Ishikawa (cell line): ENCODE results near the gene ADA.

Experiments
- CEBPB ChIP-seq: IDR thresholded peaks from 2 replicates; pipeline ENCODE4 v1.6.1; 2012
- CREB1 ChIP-seq: IDR thresholded peaks from 2 replicates; pipeline ENCODE4 v1.6.1; 2012; ENCODE audit warnings: low read depth
- EGR1 ChIP-seq: IDR thresholded peaks from 2 replicates; pipeline ENCODE4 v1.6.1; 2012
- EP300 ChIP-seq: IDR thresholded peaks from 2 replicates; pipeline ENCODE4 v1.6.1; 2012; ENCODE audit warnings: borderline replicate concordance
- FOXM1 ChIP-seq: IDR thresholded peaks from 2 replicates; pipeline ENCODE4 v1.6.1; 2012; ENCODE audit warnings: low read depth, borderline replicate concordance
- NFIC ChIP-seq: IDR thresholded peaks from 2 replicates; pipeline ENCODE4 v1.6.1; 2012
- RAD21 ChIP-seq: IDR thresholded peaks from 2 replicates; pipeline ENCODE4 v1.6.1; 2012; ENCODE audit warnings: low read depth
- TAF1 ChIP-seq: IDR thresholded peaks from 2 replicates; pipeline ENCODE4 v1.6.1; 2012; ENCODE audit warnings: low read depth, mild to moderate bottlenecking
- TCF12 ChIP-seq: IDR thresholded peaks from 2 replicates; pipeline ENCODE4 v1.6.1; 2012; ENCODE audit warnings: low read depth
- TEAD4 ChIP-seq: IDR thresholded peaks from 2 replicates; pipeline ENCODE4 v1.6.1; 2012
- YY1 ChIP-seq: IDR thresholded peaks from 2 replicates; pipeline ENCODE4 v1.6.1; 2012; ENCODE audit warnings: low read depth
- ZBTB7A ChIP-seq: IDR thresholded peaks from 2 replicates; pipeline ENCODE4 v1.6.1; 2012; ENCODE audit warnings: low read depth
- TF ChIP-seq, protein P1 (sequence below): IDR thresholded peaks from 2 replicates; pipeline ENCODE4 v1.6.1; 2012
- TF ChIP-seq, protein P2 (sequence below): IDR thresholded peaks from 2 replicates; pipeline ENCODE4 v1.6.1; 2012
- TF ChIP-seq, protein P3 (sequence below): IDR thresholded peaks from 2 replicates; pipeline ENCODE4 v1.6.1; 2012; ENCODE audit warnings: low read depth, mild to moderate bottlenecking

ADA gene

DNA sequence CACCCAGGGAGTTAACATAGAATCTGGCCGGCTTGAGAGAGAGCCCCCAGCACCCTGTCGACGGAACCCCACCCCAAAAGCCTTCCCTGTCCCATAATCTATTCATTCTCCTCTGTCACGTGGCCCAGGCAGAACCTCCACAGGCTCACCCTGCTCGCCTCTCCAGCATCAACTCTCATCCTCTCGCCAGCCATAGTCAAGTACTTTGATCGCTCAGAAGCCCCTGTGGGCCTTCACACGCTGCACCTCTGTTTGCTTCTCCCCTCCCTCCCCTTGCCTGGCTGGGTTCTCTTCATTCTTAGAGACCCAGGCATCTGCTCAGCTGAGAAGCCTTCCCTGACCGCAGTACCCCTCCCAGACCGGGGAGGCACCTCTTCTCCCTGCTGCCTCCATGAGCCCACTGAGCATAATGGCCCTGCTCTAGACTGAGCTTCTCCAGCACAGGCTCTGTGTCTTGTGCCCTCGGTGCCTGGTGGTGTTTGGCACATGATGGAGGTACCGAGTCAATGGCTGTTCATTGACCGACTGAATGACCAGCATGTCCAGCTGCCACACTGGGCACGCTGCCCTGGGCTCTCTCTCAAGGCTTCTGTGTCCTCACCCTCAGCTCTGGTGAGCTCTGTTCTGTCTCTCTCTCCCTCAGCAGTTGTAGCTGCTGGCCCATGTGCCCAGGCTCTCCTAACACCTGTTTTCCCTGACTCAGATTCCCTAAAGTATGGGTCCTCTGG lies 35.5 kb downstream of the ADA start:
- TF ChIP-seq, protein P1, sequence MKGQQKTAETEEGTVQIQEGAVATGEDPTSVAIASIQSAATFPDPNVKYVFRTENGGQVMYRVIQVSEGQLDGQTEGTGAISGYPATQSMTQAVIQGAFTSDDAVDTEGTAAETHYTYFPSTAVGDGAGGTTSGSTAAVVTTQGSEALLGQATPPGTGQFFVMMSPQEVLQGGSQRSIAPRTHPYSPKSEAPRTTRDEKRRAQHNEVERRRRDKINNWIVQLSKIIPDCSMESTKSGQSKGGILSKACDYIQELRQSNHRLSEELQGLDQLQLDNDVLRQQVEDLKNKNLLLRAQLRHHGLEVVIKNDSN, result no peak
- no peak for TF ChIP-seq ZBTB7A
- TF ChIP-seq, protein P2, sequence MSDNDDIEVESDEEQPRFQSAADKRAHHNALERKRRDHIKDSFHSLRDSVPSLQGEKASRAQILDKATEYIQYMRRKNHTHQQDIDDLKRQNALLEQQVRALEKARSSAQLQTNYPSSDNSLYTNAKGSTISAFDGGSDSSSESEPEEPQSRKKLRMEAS, result no peak
- no peak for TF ChIP-seq RAD21
- no peak for TF ChIP-seq EGR1
- TF ChIP-seq TEAD4, result no peak
- no peak for TF ChIP-seq TCF12
- no peak for TF ChIP-seq CREB1
- no peak for TF ChIP-seq TAF1
- TF ChIP-seq CEBPB, result no peak
- no peak for TF ChIP-seq YY1
- no peak for TF ChIP-seq NFIC
- TF ChIP-seq EP300, result no peak
- TF ChIP-seq, protein P3, sequence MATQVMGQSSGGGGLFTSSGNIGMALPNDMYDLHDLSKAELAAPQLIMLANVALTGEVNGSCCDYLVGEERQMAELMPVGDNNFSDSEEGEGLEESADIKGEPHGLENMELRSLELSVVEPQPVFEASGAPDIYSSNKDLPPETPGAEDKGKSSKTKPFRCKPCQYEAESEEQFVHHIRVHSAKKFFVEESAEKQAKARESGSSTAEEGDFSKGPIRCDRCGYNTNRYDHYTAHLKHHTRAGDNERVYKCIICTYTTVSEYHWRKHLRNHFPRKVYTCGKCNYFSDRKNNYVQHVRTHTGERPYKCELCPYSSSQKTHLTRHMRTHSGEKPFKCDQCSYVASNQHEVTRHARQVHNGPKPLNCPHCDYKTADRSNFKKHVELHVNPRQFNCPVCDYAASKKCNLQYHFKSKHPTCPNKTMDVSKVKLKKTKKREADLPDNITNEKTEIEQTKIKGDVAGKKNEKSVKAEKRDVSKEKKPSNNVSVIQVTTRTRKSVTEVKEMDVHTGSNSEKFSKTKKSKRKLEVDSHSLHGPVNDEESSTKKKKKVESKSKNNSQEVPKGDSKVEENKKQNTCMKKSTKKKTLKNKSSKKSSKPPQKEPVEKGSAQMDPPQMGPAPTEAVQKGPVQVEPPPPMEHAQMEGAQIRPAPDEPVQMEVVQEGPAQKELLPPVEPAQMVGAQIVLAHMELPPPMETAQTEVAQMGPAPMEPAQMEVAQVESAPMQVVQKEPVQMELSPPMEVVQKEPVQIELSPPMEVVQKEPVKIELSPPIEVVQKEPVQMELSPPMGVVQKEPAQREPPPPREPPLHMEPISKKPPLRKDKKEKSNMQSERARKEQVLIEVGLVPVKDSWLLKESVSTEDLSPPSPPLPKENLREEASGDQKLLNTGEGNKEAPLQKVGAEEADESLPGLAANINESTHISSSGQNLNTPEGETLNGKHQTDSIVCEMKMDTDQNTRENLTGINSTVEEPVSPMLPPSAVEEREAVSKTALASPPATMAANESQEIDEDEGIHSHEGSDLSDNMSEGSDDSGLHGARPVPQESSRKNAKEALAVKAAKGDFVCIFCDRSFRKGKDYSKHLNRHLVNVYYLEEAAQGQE, result no peak
- TF ChIP-seq FOXM1, result no peak

DNA sequence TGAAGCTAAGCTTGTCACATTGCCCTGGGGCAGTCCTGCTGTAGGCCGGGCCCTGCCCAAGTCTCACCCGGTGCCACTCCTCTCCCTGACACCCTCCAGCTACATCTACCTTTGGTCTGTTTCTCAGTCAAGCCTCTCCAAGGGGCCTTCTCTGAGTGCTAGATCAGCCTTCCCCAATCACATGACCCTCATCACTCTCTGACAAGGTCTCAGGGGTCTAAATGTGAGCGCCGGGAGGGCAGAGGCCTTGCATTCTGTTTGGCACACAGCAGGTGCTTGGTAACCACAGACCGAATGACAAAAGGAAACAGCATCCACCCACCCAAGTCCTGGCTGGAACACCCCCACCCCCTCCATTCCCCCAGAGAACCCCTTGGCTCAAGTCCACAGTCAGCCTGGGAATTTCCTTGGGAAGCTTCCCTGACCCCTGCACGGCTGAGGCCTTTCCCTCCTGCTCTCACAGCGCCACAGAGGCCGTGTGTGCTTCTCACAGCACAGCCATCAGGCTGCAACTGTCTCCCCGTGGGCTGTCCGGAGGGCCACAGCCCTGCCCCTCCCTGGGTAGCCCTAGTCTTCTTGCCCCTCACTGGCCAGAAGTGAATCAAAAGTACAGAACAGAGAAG lies 36.2 kb downstream of the ADA start:
- TF ChIP-seq EGR1 (no peak), TCF12 (no peak), TAF1 (no peak), EP300 (no peak), NFIC (no peak), YY1 (no peak), TEAD4 (no peak), FOXM1 (no peak), RAD21 (no peak), CREB1 (no peak), CEBPB (no peak), ZBTB7A (no peak)
- TF ChIP-seq, protein P3, result no peak
- TF ChIP-seq, protein P2, result no peak
- TF ChIP-seq, protein P1, result no peak

DNA sequence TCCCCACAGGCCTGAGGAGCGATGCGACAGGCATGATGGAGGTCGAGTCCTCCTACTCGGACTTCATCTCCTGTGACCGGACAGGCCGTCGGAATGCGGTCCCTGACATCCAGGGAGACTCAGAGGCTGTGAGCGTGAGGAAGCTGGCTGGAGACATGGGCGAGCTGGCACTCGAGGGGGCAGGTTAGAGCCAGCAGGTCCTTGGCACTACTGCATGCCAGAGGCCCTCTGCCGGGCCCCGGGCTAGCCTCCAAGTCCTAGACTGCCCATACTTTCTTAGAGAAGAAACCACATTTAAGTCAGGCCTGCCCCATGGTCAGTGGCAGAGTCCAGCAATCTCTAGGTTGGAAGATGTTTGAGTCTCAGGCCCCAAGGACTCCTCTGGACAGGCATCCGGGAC lies 37.0 kb downstream of the ADA start:
- TF ChIP-seq TAF1 (no peak), YY1 (no peak)
- TF ChIP-seq, protein P3, result no peak
- TF ChIP-seq, protein P1, result no peak

DNA sequence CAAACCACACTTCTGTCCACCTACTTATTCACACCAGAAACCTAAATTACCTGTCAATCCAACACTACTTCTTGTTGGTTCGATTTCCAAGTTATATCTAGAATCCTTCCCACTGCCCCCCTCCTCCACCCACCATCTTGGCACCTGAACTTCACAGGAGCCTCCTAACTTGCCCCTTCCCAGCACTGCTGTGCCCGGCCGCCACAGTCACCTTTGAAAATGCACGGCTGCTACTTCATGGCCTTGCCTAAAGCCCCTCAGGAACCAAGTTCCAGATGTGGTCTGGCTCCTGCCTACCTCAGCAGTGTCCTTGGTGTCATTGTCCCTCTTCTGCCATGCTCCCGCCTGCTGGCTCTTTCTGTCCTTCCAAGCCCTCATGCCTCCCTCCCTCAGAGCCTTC lies 37.9 kb downstream of the ADA start:
- TF ChIP-seq EGR1, result no peak
- no peak for TF ChIP-seq FOXM1
